HL-60/S4 (cell line): ENCODE results near the gene RELN.
"Not testable (repeated sequence)": the region's sequence is repeated elsewhere in the genome, so short reads cannot be mapped to it uniquely, and the experiment has no call there.

Source experiments
- in situ Hi-C: fragments of 300-500 bp; cut with MboI; formaldehyde crosslinking; loops from 2 replicates; pipeline ENCODE4 v1.14.3; 2022; ENCODE audit warnings: low sequenced_read_pairs

RELN gene

DNA sequence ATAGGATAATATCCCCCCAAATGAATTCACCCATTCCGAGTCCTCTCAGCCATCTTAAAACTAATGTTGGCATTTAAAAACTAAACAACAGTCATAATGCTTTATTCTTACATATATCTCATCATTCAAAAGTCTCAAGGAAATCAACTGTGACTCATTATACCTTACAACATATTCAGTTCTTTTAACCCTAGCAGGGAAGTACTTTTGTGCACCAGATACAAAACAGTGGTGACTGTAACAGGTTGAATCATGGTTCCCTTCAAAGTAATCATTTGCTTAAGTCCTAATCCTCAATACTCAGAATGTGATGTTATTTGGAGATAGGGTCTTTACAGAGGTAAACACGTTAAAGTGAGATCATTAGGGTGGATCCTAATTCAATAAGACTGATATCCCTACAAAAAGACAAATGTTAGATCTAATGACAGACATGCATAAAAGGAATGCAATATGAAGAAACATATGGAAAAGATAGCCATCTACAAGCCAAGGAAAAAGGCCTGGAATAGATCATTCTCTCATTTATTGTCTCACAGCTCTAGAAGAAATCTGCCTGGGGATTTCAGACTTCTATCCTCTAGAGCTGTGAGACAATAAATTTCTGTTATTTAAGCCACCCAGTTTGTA, 42.3 kb downstream of the RELN start:
- in situ Hi-C loops: no loop called here

DNA sequence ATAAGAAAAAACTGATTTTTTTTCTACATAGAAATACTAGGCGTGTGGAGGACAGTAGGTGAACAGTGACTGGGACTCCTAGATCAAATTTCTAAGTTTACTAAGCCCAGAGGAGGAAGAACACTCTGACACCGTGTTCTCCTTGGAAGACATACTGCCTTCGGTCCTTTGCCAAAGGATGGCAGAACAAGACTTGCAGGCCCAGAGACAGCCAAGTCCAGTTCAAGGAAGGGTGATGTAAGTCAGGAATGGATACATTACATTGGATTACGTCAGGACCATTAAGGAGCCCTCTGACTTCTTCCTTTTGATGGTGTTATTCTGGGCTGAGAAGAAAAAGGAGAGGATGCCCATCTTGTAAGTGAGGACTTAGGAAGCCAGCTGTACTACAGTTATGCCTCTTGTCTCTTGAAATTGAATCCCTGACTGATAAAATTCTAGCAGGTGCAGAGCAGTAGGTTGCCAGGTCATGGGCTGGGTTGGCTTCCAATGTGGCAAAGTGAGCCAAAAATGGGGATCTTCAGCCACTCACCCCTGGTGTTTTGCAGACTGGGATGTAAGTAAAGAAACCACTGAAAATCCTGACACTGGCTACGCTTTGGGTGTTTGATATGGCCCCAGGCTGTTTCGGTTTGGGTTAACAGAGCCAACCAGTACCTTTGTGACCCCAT, 45.1 kb downstream of the RELN start:
- in situ Hi-C loops: no loop called here

DNA sequence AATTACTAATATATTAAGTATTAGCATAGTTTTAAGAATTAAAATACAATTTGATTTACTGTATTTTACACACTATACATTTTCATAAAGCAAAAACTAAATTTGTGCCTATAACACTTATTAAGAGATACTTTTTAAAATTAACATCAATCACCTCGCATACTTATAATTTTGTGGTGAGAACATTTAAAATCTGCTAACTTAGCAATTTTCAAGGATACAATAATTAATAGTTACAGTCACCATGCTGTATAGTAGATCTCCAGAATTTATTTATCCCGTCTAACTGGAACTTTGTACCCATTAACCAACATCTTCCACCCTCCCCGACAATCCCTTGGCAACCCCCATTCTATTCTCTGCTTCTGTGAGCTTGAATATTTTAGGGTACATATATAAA, 47.5 kb downstream of the RELN start:
- in situ Hi-C loops: no loop called here

DNA sequence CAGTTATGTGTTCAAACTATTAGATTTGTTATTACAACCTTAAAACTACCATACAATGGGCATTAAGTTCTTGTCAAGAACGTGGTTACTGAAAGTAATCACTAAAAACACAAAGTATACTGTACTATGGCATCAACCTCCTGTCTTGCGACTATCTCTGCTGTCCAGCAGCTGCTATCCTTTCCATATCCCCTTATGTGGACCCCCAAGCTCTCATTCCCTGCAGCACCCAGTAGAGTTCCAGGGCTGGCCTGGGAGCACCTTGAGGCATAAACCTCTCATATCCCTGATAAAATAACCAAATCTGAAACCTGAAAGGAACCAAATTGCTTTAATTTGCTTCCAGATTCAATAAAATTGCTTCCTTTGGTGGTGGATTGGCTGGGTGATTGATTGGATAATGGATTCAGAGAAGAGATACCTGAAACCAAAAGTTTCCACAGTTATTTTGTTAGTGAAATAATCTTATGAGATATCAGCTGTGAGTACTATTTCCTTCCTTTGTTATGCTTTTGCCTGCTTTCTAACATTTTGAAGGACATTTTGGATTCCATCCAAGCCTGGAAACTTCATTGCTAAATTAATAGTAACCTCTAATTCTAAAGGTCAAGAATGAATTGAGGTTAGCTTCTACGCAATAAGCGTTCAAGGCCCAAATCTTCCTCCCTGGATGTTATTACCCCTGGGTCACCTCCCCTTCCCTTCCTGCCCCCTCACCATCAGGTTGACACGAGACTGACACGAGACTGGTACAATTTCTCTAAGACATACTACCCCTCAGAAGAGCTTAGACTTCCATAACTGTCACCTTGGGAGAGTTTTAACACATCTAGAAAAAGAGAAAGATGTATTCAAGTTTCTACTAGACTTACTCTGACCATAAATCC, 48.8 kb downstream of the RELN start:
- in situ Hi-C loops: no loop called here

DNA sequence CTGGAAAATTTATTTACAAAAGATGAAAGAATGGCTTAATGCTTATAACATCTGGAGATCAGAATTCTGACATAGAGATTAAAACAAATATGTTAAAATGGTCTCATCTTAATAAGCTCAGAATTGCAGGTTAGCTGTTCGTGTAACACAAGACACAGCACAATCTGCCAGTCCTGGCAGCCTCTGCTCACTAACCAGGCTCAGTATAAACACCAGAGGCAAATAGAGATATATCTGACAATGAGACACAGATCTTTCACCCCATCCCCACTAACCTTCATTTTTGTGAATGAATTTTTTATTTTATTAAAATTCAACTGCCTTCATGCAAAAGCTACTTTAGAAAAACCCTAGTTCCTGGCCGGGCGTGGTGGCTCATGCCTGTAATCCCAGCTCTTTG, 51.8 kb downstream of the RELN start:
- in situ Hi-C loops: no loop called here

DNA sequence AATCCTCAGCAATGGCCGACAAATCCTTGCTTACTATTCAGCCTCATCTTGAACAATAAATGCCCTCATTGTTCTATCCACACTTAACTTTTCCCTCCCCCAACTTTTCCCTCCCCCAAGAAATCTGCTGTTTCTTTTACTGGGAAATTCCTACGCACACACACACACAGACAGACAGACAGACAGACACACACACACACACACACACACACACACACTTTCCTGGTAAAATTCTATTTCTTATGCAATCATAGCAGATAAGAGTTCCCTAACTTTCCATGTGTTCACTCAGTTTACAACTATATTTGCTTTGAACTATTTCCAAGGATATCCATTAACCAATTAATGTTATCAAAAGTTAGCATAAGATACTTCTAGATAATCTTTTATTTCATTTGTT, 52.9 kb downstream of the RELN start:
- in situ Hi-C loops: no loop called here

DNA sequence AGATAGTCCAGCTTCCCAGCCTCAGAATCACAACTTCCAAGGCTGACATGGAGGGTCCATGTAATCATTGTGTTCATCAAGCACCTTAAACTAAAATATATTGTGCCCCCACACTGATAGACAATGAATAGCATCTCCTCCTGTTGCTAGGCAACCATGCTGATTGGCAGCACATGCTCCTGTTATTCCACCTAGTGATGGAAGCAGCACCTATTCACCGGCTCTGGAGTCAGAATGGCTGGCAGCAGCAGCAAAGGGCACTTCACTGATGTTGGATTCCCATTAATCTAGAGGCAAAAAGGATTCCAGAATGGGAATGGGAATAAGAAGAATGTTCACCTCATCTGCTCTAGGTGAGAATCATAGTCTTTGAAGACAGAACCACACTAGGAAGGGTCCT, 55.0 kb downstream of the RELN start:
- in situ Hi-C loops: no loop called here

DNA sequence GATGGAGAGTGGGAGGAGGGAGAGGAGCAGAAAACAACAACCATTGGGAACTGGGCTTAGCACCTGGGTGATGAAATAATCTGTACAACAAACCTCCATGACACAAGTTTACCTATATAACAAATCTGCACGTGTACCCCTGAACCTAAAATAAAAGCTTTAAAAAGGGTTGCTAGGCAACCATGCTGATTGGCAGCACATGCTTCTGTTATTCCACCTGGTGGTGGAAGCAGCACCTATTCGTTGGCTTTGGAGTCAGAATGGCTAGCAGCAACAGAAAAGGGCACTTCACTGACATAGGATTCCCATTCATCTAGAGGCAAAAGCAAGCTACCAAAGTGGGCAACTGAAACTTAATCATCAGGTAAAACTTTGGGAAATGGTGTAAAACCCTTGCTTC, 57.1 kb downstream of the RELN start:
- in situ Hi-C loops: no loop called here

DNA sequence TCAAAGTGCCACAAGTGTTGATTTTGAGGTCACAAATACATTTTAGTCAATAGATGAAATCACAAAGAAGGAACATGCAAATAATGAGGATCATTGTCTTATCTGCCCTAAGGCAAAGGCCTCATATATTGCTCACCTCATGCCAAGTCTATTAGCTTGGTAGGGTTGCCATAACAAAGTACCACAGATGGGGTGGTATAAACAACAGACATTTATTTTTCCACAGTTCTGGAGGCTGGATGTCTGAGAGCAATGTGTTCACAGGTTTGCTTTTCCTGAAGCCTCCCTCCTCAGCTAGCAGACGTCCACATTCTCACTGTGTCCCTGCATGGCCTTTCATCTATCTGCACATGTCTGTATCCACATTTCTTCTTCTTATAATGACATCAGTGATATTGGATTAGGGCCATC, 59.6 kb downstream of the RELN start:
- in situ Hi-C loops: no loop called here

DNA sequence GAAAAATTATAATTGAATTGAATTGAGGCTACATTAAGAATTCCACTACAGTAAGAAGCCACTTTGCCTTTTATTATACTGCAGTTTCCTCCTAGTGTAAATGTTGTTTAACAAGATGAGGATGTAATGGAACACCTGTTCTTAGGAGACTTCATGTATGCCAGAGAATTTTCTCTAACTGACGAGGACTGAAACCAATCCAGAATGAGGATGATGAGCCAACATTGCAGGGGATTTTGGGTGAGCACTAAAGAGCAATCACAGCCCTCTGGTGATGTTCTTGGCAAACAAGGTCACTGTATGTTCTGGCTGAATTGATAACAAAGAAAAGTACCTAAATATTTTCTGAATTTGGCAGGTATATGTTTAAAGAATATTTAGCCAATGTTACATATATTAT, 60.9 kb downstream of the RELN start:
- in situ Hi-C loops: no loop called here

DNA sequence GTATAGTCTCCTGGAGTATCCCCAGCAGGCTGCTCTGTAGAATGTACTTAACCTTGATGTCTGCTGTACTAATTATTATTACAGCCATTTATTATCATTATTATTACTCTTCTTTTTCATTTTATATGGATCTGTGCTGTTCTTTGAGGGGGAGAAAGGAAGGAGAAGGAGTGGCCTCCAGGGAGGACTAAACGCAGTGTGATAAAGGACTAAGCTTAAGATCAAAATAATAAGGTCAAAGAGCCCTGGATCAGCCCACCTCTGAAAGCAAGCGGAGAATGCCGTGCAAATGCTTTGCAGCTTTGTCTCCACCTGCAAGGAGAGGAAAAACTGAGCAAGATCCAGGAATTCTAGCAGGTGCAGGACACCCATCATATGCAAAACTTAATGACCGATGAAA, 65.3 kb downstream of the RELN start:
- in situ Hi-C loops: no loop called here

DNA sequence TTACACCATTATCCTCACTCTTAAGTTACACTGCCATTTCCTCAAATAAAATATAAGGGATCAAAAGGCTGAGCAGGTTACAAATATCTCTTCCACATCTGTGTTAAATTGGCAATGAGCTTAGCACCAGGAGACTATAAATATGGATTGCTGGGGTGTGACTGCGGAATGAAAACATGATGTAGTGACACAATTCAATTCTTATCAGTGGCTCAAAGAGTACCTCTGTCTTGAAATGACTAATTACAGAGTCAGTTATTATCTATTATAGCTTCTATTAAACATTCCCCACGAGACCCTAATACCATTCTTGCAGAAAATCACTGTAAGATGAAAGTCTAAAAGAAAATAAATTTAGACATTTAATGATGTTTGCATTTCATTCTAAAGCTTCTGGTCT, 67.1 kb downstream of the RELN start:
- in situ Hi-C loops: no loop called here

DNA sequence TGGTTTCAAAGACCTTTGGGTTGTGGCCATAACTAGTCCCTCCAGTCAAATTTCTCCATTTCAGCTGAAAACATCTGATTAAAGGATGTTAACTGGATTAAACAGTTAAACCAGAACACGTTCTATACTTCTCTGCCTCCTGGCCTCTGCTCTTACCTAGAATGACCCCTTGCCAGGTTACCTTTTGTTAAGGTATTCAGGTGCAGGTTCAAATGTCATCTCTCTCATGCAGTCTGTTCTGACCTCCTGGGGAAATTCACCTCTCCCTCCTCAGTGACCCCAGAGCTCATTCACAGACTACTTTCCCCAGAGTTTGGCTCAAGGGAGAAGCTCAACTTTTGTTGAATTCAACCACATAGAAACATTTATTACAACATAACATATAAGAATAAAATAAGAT, 67.8 kb downstream of the RELN start:
- in situ Hi-C loops: no loop called here

DNA sequence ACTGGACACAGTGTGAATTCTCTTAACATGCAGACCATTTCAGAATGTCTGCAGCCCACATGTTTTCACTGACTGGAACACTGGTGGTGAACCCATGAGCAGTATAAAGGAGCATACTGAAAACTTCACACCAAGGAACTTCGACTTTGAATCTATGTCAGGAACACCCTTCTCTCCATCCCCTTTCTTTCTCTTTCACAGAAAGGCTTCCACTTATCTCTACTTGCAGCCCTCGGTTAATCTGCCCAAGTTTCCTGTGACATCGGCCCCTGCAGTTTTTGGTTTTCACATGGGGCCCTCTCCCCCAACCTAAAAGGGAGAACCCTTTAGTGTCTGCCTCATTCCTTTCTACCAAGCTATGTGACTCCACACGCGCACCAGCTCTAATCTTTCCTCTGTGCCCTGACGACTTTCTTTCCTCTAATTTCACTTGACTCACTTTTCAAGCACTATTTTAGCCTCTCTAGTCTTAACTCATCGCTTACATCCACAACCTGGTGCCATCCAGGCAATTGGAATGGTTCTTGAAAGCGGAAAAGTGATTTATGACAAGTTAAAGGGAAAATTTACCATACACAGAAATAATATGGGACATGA, 70.1 kb downstream of the RELN start:
- in situ Hi-C loops: no loop called here

DNA sequence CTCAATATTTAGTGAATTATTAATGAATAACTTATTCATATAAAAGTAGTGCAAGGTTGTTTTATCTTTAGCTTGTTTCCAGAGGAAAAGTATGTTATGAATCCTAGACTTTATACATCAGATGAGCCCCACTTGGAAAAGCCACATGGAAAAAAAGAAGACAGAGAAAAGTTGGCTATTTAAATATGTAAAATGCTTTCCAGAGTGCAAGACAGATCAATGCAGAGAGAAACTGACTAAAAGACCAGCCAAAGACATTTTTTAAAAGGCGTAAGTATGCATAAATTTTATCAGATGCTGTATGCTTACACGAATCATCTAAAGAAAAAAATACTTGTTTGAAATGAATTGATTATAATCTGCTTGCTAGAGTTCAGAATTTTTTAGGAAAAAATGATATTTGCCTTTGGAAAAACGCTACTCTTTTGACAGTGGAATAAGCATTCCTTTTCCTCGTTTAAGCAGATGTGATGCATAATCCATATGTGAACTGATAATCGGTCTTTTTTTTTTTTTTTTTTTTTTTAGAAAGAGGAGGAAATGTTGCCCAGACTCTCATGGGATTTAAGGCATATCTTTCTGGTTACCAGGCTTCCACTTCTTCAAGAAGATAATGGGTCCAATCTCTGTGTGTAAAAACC, 70.7 kb downstream of the RELN start:
- in situ Hi-C loops: no loop called here

DNA sequence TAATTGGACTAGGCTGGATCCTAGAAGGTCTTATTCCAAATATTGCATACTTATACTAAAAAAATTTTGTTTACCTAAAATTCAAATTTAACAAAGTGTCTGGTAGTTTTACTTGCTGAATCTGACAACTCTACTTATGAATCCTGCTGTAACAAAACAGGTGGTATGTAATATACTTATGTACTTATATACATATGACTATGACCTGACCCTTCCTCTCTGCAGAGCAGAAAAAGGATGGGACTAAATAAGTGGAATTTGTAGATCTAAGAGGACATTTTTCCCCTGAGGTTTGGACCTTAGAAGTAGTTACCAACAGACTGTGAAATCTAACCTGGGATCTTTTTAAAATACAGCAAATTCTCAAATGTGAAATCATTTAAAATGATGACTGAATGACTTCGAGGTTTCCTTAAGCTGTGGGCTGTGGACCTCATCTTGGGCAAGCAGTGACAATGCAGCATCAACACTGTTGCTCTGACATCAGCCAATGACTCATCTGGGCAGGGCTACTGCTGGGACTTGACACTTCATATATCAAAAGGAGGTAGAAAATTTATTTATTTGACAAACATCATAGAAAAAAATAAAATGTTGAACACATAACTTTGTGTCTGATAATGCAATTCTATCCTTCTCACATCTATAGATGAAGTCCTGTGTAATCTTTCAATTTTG, 73.6 kb downstream of the RELN start:
- in situ Hi-C loops: no loop called here

DNA sequence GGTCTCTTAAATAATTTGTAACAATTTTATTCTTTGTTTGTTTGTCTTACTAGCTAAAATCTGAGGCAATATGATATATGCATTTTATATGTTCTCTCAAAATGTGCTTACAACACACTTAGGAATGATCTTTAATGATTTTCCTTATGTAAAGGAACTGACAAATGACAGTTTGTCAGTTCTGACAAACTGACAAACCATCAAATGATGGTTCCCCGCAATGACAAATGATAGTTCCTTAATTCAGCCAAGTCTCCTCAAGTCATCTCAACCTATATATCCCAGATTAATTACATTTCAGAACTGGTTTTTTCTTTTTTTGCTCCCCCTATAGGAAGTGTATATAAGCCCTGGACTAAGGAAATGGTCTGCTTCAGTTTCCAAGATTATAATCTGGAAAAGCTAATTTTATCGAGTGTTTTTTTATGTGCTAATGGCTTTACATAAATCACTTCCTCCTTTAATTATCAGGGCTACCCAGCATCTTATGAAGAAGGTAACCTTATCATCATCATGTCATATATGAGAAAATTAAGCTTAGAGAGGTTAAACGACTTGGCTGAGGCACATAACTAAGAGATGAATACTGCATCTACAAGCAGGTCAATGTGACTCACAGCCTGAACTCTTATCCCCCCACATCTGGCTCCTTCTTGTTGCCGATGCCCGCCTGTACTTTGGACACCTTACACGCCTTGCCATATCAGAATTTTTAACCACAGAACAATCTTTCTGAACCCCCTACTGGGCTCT, 75.1 kb downstream of the RELN start:
- in situ Hi-C loops: no loop called here

DNA sequence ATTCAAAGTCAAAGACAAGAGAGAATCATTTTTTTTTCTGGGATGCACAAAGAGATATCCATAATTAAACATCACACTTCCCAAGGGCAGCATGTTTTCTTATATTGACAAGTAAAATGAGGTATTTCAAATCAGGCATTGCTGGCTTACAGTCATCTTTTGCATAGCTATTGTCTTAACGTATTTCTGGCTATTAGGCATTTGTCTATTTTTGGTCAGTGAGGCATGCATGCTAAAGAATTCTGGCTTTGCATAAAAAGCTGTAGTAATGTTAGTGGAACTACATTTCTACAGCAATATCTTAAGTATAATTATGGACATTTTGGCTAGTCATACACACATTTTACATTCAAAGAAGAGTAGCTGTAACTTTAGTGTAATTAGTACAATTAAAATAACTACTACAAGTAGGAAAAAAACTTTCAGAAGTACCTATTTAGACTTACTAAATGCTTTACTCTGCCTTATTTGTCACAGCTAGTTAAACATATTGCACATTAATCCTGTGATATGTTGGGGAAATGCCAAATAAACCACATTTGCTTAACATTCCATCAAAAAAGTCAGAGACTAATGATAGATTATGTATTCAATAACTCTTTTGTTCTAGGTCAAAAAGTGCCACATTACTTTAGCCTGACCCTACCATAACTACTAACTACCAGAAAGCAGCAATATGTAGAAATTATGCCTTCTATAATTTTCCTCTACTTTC, 76.4 kb downstream of the RELN start:
- in situ Hi-C loops: no loop called here

DNA sequence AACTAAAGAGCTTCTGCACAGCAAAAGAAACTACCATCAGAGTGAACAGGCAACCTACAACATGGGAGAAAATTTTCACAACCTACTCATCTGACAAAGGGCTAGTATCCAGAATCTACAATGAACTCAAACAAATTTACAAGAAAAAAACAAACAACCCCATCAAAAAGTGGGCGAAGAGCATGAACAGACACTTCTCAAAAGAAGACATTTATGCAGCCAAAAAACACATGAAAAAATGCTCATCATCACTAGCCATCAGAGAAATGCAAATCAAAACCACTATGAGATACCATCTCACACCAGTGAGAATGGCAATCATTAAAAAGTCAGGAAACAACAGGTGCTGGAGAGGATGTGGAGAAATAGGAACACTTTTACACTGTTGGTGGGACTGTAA, 78.4 kb downstream of the RELN start:
- in situ Hi-C loops: not testable (repeated sequence)
